ENCODE results near the gene ALAS1. TPM values are rescaled to one million over a fixed set of nuclear protein-coding genes. Genes with fewer than 3 reads are reported as not detected.

ALAS1 gene
- polyA plus RNA-seq, 1 donor (not counting 4 experiments of a cell fraction or from before 2014, with no cell fraction given), result 74.1 TPM

DNA sequence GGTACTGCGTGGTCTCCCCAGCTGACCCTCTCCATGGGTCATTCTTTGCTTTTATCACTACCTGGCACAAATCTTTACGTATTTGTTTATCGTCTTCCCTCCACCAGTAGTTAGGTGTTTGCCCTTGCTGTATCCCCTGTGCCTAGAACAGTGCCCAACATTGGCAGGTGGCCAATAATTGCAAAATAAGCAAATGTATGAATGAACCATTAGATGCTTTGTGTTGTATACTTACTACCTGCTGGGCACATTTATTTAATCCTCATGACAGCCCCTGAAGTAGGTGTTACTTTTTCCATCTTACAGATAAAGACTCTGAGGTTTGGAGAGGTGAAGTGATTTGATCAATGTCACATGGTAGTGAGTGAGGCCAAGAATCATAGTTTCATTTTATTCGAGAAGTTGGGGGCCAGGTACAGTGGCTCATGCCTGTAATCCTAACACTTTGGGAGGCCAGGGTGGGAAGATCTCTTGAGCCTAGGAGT lies 43.0 kb downstream of the ALAS1 start:
- Histone ChIP-seq H3K4me2 (ENCODE audit: control insufficient read depth, extremely low read depth, insufficient read depth, low read depth, low read length) (no peak overlapping the region), H3K9me1 (ENCODE audit: control insufficient read depth, extremely low read depth, insufficient read depth, low read length) (no peaks in the 10 kb centered on the region), H3K4me1 (ENCODE audit: control insufficient read depth, extremely low read depth, insufficient read depth, low read length) (peaks cover 51% of the 10 kb centered on the region), H2AFZ (ENCODE audit: control insufficient read depth, low read length) (no peak overlapping the region), H3K9ac (ENCODE audit: control insufficient read depth, extremely low read depth, insufficient read depth, low read length) (no peak overlapping the region), H4K20me1 (ENCODE audit: control insufficient read depth, extremely low read depth, insufficient read depth, low read length) (no peaks in the 10 kb centered on the region), H3K4me3 (ENCODE audit: control insufficient read depth in 2 of 3, extremely low read depth in 1 of 3, insufficient read depth in 2 of 3, low read depth in 1 of 3, low read length in 3 of 3) (no peak overlapping the region), H3K36me3 (ENCODE audit: control insufficient read depth in 2 of 2, extremely low read depth in 1 of 2, insufficient read depth in 2 of 2, low read length in 2 of 2) (no peaks in the 10 kb centered on the region), H3K79me2 (ENCODE audit: control insufficient read depth, insufficient read depth, low read length) (peaks cover 32% of the 10 kb centered on the region), H3K9me3 (ENCODE audit: control insufficient read depth, low read depth, low read length) (no peaks in the 10 kb centered on the region), H3K27me3 (ENCODE audit: control insufficient read depth, extremely low read depth, insufficient read depth, low read length) (no peaks in the 10 kb centered on the region), H3K27ac (ENCODE audit: control insufficient read depth, insufficient read depth, low read length) (peak overlapping the region; percentile 84)
- DNase-seq (ENCODE audit: low read depth, low spot score) (no peak), FAIRE-seq (no peak)
- dilution Hi-C loops (cut with MboI; ENCODE audit: extremely low pct_ligation_motif_present, low sequenced_read_pairs), result no loop called here
- no peak for TF ChIP-seq EZH2 (IDR thresholded peaks at IDR 0.05; ENCODE audit: low read length)
- TF ChIP-seq, protein P1, sequence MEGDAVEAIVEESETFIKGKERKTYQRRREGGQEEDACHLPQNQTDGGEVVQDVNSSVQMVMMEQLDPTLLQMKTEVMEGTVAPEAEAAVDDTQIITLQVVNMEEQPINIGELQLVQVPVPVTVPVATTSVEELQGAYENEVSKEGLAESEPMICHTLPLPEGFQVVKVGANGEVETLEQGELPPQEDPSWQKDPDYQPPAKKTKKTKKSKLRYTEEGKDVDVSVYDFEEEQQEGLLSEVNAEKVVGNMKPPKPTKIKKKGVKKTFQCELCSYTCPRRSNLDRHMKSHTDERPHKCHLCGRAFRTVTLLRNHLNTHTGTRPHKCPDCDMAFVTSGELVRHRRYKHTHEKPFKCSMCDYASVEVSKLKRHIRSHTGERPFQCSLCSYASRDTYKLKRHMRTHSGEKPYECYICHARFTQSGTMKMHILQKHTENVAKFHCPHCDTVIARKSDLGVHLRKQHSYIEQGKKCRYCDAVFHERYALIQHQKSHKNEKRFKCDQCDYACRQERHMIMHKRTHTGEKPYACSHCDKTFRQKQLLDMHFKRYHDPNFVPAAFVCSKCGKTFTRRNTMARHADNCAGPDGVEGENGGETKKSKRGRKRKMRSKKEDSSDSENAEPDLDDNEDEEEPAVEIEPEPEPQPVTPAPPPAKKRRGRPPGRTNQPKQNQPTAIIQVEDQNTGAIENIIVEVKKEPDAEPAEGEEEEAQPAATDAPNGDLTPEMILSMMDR (optimal IDR thresholded peaks at IDR 0.05 in 1 of 3, IDR thresholded peaks at IDR 0.05 in 1 of 3, conservative IDR thresholded peaks at IDR 0.05 in 1 of 3; ENCODE audit: extremely low read depth in 1 of 3, insufficient read depth in 2 of 3, low read length in 3 of 3), result no peak

DNA sequence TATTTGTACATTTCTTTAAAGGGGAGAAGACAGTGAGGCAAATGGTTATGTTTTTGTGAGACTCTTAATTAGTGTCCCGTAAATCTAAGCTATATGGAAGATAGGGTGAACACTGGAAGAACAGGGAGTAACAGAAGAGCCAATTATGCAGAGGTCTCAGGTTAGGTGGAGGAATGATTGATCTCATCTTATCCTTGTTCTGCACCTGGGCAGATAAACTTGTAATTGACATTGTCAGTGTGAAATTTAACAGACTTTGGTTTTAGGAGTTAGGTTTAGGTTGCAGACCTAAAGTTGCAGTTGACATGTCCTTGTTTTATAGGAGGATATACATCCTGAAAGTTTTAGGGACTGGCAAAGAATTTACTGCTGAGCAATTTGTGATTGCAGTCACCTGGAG lies 44.1 kb downstream of the ALAS1 start:
- Histone ChIP-seq H3K27me3 (ENCODE audit: control insufficient read depth, extremely low read depth, insufficient read depth, low read length) (no peaks in the 10 kb centered on the region), H3K27ac (ENCODE audit: control insufficient read depth, insufficient read depth, low read length) (no peak overlapping the region), H3K36me3 (ENCODE audit: control insufficient read depth in 2 of 2, extremely low read depth in 1 of 2, insufficient read depth in 2 of 2, low read length in 2 of 2) (no peaks in the 10 kb centered on the region), H3K9me3 (ENCODE audit: control insufficient read depth, low read depth, low read length) (no peaks in the 10 kb centered on the region), H2AFZ (ENCODE audit: control insufficient read depth, low read length) (no peak overlapping the region), H3K9ac (ENCODE audit: control insufficient read depth, extremely low read depth, insufficient read depth, low read length) (no peak overlapping the region), H3K4me1 (ENCODE audit: control insufficient read depth, extremely low read depth, insufficient read depth, low read length) (peaks cover 55% of the 10 kb centered on the region), H3K79me2 (ENCODE audit: control insufficient read depth, insufficient read depth, low read length) (peaks cover 23% of the 10 kb centered on the region), H3K9me1 (ENCODE audit: control insufficient read depth, extremely low read depth, insufficient read depth, low read length) (no peaks in the 10 kb centered on the region), H3K4me2 (ENCODE audit: control insufficient read depth, extremely low read depth, insufficient read depth, low read depth, low read length) (no peak overlapping the region), H4K20me1 (ENCODE audit: control insufficient read depth, extremely low read depth, insufficient read depth, low read length) (no peaks in the 10 kb centered on the region), H3K4me3 (ENCODE audit: control insufficient read depth in 2 of 3, extremely low read depth in 1 of 3, insufficient read depth in 2 of 3, low read depth in 1 of 3, low read length in 3 of 3) (no peak overlapping the region)
- DNase-seq (ENCODE audit: low read depth, low spot score), result no peak
- TF ChIP-seq, protein P1 (optimal IDR thresholded peaks at IDR 0.05 in 1 of 3, IDR thresholded peaks at IDR 0.05 in 1 of 3, conservative IDR thresholded peaks at IDR 0.05 in 1 of 3; ENCODE audit: extremely low read depth in 1 of 3, insufficient read depth in 2 of 3, low read length in 3 of 3), result no peak
- no peak for TF ChIP-seq EZH2 (IDR thresholded peaks at IDR 0.05; ENCODE audit: low read length)
- FAIRE-seq, result no peak
- dilution Hi-C loops (cut with MboI; ENCODE audit: extremely low pct_ligation_motif_present, low sequenced_read_pairs), result no loop called here
